ENCODE data around the gene IARS2.

DNA sequence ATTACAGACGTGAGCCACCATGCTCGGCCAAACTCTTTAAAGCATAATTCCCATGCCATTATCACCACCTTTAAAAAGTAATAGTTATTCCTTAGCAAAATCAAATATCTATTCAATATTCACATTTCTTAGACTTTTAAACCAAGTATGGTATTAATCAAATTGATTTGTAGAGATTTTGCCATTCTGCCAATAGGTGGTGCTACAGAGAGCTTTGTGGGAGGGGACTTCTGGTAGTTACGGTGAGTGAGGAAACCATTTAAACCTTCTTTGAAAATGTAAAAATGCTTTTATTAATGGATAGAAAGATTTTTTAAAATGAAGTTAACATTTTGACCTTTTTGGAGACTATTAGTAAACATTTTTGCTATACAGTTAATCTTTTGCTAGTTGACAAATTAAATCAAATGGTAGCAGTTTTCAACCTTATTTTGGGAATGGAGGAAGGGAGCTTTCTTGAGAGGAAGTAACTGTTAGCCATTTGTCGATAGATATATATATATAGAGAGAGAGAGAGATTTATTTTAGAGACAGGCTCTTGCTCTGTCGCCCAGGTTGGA, 19.3 kb downstream of the IARS2 start:
- TF ChIP-seq CTCF (IDR thresholded peaks at IDR 0.05 in 2 of 3, conservative IDR thresholded peaks at IDR 0.05 in 1 of 3; ENCODE audit: borderline replicate concordance in 1 of 3, insufficient read depth in 1 of 3, low read depth in 2 of 3, low read length in 2 of 3) (peak; percentile 16 to 72 (median 67); a peak in 5 of 6 replicates), EZH2phosphoT487 (IDR thresholded peaks at IDR 0.05; ENCODE audit: borderline replicate concordance) (no peak), RAD21 (IDR thresholded peaks at IDR 0.05; ENCODE audit: low read depth) (peak; percentile 22; the same call in 1 of the 2 replicates), EZH2 (IDR thresholded peaks at IDR 0.05) (no peak), POLR2A (IDR thresholded peaks at IDR 0.05; ENCODE audit: borderline replicate concordance, extremely low read depth, insufficient read depth, insufficient read length) (no peak), EGR1 (IDR thresholded peaks at IDR 0.05; ENCODE audit: low read depth) (no peak), CBX3 (IDR thresholded peaks at IDR 0.05; ENCODE audit: low read depth) (no peak)
- TF ChIP-seq, protein P1, sequence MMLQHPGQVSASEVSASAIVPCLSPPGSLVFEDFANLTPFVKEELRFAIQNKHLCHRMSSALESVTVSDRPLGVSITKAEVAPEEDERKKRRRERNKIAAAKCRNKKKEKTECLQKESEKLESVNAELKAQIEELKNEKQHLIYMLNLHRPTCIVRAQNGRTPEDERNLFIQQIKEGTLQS (IDR thresholded peaks at IDR 0.05): no peak
